ENCODE data around the gene ANGPTL5.
"Not testable (repeated sequence)": the region's sequence is repeated elsewhere in the genome, so short reads cannot be mapped to it uniquely, and the experiment has no call there.

The ANGPTL5 gene

DNA sequence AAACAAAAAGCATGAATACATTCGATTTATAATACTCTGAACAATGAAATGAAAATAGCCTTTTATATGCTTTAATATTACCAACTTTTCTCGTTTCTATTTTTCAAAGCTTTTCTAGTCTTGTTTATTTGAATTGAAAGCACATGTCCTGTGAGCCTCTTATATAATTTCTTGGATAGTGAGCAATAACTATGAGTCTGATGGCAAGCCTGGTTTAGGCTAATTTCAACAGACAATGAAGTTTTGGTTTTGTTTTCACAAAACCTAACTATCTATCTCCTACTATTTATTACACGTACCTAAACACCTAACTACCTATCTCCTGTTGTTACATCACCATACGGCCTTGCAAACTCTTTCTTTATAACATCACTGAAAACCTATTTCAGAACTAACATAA is 30.7 kb downstream of the ANGPTL5 start:
- DNase-seq: no peak

DNA sequence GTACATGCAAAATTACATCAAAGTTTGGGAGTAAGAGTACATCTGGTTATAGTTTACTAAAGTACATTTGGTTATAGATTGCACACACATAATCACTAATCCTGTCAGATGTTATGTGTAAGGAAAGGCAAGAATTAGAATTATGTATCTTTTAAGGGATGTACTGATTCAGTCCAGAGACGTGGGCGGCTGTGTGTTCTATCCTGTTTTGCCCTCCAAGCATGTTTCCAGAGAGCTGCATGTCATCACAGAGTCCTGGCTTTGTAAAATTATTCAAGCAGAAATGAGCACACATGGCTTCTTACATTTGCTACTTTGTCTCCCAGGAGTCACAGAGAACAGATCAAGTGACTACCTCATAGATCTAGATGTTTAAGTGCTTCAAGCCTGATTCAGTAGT is 34.7 kb downstream of the ANGPTL5 start:
- DNase-seq: no peak

DNA sequence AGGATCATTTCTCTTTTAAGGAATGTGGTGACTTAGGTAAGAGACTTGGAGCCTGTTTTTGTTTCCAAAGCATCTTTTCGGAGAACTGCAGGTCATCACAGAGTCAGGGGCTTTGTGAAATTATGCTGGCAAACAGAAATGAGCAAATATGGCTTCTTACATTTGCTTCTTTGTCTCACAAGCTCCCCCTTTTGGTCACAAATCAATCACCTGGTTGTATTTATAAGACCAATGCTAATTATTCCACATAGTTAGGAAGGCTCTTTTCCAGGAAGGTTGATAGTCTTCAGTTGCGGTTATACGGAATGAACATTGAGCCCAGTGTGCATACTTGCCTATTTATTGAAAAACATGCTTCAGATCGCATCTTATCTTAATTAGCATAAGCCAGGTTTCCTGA is 36.1 kb downstream of the ANGPTL5 start:
- DNase-seq: no peak

DNA sequence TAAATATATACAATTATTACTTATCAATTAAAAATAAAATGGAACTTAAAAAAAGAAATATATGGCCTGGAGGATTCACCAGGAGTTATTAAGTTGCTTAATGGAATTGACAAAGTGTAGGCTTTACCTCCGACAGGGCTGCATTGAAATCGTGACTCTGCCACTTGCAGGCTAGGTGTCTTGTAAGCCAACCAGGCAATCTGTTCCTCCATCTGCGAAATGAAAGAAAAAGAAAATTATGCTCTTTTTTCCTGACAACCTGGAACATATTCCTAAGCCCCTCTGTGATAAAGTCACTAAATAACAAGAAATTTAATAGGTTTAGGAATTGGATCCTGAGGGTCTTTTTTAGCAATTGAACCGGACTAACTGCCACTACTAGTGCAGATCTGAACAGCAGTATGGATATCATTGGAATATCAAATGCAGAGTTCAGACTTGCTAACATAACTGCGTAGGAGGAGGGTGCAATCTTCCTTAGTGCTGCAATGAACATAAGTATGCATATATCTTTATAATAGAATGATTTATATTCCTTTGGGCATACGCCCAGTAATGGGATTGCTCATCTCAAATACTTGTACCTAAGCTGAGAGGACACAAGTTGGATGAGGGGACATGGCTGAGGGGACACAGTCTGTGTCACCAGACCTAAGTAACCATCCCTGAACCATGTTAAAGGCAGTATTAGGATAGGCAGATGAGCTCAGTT is 44.0 kb downstream of the ANGPTL5 start:
- DNase-seq: no peak

DNA sequence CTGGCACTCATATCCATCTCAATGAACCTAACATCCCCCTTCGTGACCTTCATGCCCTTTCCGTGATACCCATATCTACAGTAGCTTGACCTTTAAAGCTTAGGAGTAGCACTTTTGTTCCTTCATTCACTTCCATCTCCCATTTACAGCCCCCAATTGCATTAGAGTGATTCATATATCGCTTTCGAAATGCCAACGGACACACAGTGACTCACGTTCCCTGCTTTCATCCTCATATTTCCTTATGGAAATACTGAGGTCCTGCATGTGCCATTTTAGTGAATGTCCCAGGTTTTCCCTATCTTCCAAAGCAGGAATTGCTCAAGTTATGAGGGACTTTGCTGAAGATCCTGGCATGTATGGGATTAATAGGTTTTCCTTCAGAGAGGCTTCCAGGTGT is 45.8 kb downstream of the ANGPTL5 start:
- no peak for DNase-seq

DNA sequence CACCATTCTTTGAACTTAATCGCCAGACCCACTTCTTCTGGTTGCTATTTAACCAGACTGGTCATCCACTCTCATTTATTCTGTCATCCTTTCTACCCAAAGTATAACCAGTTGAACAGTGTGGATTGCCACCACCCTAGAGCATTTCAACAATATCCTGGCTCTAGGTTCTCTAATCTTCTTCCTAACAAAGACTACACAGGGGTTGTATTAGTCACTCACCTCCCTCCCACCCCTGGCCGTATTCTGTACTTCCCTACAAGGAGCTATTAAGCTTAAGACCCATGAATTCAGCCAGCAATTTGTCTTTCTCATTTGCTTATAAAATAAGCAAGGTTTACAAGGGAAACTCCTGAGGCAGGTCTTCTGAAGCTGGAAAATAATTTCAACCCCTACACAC is 48.4 kb downstream of the ANGPTL5 start:
- DNase-seq: no peak

DNA sequence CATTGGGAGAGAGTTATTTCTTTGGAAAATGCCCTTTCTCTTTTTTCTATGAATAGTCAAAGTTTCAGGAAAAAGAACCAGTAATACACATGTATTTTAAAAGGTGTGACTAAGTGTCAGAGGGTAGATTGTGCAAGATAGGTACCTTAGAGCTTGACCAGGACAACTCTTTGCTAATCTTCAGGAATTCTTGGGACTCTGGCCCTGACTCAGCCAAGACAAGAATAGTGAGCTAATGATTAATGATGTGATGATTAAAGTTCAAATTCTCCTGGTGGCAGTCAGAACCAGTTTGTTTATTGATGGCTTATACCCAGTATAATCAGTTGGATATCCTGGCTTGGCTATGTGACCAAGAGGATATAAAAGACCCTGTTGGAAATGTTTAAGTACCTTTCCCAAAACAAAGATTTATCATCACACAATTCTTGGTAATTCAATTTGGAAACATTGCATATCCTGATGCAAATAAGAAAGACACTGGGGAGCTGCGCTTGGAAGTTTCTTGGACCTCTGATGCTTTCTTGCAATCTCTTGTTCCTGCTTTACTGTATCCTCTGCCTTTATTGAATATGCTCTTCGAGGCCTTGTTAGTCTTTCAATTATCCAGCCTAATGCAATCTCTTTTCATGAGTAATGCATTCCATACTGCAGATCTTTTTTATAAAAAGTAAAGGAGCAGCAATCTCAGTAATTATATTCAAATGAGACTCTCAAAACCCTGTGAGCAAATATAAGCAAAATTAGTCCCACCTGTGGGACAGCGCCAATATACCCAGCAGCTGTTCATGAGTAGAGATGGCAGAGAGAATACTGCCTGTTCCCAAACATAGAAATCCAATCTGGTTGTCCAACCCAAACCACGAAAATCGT is 49.5 kb downstream of the ANGPTL5 start:
- no peak for DNase-seq

DNA sequence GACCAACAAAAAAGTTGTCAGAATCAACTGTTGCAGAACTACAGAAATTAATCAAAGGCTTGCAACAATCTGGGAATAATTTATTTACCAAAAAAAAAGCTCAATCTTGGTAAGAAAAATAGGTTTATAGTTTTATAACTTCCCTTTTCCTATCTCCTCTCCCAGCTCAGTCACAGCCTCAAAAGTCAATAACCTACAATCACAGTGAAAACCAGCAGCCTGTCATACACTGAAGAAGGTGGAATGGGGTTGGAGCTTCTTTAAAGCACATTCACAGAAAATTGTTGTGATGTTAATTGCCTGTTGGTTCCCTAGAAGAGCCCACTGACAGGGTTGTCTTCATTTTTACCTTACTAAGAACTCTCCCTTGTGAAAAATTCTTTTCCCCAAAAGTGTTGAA is 52.2 kb downstream of the ANGPTL5 start:
- DNase-seq: no peak

DNA sequence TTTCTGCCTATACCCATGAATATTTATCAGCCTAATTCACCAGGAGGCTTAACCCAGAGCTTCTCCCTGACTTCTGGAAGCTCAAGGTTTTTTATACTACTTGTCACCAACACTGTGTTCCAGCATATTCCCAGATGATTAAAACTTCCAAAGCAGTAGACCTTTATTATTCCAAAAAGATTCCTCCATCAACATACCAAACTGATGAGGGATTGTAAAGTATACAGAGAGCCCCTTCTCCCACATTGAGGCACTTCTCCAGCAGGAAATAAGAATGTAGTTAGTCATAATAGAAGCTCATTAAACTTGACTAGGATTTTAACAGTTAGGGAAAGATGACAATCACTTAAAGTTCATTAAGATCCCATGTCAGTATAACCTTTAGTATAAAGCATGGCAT is 53.0 kb downstream of the ANGPTL5 start:
- DNase-seq: no peak

DNA sequence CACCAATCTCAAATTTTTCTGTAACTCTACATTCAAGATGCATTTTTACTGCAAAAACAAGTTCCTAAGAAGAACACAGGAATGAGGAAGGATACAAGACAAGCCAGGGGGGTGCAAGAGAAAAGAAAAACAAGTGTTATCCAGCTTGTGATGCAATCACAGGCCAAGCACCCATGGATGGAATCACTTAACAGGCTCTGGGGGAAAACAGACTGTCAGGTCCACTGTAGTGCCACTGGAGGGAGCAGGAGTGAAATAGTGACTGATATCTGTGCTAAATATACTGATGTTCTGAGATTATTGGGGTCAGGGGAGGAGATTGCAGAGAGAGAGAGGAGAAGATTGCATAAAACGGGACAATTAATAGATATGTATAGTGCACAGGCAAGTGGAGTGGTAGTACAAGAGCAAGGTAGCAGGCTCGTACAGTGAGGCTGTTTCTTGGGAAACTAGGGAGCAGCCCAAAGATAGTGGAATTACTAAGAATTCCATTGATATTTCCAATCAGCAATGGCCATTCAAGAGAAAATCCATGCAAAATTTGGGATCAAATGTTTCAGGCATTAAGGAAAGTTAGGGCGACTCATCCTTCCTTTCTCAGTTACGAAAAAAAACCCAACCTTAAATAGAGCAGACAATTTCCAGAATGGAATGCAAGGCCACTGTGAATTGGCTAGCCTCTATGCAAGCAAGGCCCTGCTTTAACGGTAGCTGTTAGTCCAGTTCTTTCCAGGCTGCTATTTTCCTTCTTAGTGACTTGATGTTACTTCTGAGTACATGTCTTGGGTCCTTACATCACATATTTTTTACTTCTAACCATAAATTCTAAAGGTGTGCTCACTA is 53.7 kb downstream of the ANGPTL5 start:
- no peak for DNase-seq

DNA sequence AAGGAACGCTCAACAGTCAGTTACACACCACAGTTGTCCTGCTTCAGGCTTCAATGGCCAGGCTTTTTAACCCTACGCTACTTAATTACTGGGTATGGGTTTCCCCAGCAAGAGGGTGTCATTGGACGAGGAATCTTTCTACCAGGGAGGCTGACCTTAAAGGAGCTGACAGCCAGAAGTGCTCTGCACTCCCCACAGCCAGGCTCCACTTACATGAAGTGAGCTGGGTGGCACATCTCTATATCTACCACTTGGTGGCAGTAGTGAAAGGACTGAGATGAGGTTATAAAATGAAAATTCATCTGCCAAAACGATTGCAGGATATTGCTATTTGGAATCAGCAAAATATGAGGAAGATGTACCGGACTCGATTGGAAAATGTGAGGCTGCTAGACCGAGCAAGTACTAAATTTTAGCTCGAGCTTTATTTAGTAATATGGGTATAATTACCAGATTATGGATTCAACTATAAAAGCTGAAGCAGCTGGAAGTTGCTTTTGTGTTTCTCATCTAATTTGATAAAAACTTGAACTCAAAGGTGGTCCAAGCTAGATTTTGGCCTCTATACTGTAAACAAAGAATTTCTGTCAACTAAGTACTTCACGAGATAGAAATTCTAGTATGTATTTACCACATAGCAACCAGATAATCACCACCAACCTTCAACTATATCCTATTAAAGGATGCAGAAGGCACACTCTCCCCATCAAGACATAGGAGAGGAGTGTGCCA is 55.5 kb downstream of the ANGPTL5 start:
- no peak for DNase-seq

DNA sequence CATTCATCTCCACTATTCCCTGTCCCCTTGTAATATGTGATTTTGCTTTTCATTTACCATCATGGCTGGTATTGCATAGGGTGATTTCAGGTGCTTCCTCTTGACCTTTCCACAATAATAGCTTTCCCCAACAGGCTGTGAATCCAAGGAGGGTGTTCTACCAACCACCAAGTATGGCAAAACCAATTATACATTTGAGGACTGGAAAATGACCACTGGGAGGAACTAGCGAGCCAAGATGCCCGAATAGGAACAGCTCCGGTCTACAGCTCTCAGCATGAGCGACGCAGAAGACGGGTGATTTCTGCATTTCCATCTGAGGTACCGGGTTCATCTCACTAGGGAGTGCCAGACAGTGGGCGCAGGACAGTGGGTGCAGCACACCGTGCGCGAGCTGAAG is 64.1 kb downstream of the ANGPTL5 start:
- not testable (repeated sequence) for DNase-seq

DNA sequence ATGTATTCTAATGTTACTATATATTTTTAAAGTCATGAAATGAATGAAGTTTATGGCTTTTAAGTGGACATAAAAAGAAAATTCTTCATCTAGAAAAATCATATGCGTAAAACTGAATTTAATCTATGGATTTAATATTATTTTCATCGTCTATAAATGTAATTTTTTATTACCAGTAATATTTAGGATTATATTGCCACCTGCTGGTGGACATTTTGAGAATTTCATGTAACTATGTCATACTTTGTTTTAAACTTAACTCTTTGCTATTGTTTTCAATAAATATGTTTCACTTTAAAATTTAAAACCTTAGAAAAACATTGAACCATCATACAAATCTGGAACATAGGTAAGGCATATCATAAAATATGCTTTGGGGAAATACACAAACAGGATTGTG is 68.1 kb downstream of the ANGPTL5 start:
- no peak for DNase-seq

DNA sequence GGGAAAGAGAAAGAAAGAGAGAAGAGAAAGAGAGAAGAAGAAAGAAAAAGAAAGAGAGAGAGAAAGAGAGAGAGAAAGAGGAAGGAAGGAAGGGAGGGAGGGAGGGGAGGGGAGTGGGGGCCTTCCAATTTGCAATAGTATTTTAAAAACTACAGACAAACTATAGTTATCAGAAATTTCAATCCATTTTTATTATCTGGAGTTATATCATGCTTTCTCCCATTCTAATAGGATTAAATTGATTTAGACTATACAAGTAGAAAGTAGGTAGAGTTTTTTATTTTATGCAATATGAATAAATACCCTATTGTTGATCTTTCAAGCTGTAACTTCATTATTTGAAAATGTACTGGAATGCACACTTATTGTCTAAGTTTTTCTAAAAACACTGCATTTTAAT is 71.7 kb downstream of the ANGPTL5 start:
- DNase-seq: no peak

DNA sequence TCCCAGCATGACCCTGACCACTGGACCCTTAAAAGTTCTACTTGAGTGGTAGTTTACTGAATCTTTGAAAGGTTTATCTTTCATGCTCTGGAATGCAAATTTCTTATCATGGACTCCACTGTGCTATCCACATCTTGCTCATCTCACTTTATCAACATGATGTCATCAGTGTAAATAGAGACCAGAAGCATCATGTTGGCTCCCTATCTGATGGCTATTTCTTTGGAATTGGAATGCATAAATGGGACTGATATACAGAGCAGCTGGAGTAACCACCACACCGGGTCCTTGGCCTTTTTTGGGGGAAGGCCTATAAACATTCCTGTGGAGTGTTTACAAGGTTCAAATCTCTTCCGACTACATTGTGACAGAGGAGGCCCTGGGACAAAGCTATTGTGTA is 75.6 kb downstream of the ANGPTL5 start:
- DNase-seq: no peak
